A549 (cell line): Measurements from ENCODE around the gene SSBP2. TPM values are rescaled to one million over a fixed set of nuclear protein-coding genes. Genes with fewer than 3 reads are reported as not detected.

ENCODE experiments used
- ATAC-seq, 2 experiments: fragments of 200-7000 bp in 1 of 2; fragments of >200 bp in 1 of 2; cut with Nextera tagmentation in 1 of 2; cut with Tn5 transposase in 1 of 2; 3 replicates each; pipeline versions ENCODE4 v1.8.0 to v1.9.1; 2018 to 2020; ENCODE audit warnings: mild to moderate bottlenecking in 1 of 2, moderate library complexity in 1 of 2
- CTCF ChIA-PET: fragments of 300-600 bp; sonication (Branson Sonifier 250); formaldehyde crosslinking; extraction: SDS; loops from one replicate; lab custom pipeline; 2021; ENCODE audit warnings: antibody characterized with exemption, inconsistent platforms; lab: Yijun Ruan, JAX
- POLR2A ChIA-PET: fragments of 350-600 bp; formaldehyde crosslinking; extraction: SDS; loops from one replicate; lab custom pipeline; 2021; ENCODE audit warnings: antibody characterized with exemption, inconsistent platforms; lab: Yijun Ruan, JAX
- DNase-seq, 2 experiments: peaks; one replicate each; pipeline versions ENCODE4 v3.0.0 to v3.0.0-alpha.2; 2011 to 2016; ENCODE audit warnings: low read depth in 1 of 2, low spot score in 1 of 2
- FAIRE-seq: peaks from 2 replicates; lab custom pipeline; 2011; peaks lifted over from hg19 to GRCh38; lab: Jason Lieb, UNC
- H3K27ac ChIP-seq, 2 experiments: fragments of >200 bp; sonication (Bioruptor Twin); formaldehyde crosslinking; 3 replicates each; pipeline ENCODE4 v1.5.1; 2016 to 2017
- H3K4me1 ChIP-seq: fragments of >200 bp; sonication (Bioruptor Twin); formaldehyde crosslinking; 3 replicates; pipeline ENCODE4 v1.6.1; 2016
- H3K4me2 ChIP-seq: fragments of >200 bp; sonication (Bioruptor Twin); formaldehyde crosslinking; 3 replicates; pipeline ENCODE4 v1.6.1; 2016
- H3K4me3 ChIP-seq: fragments of >200 bp; sonication (Bioruptor Twin); formaldehyde crosslinking; 3 replicates; pipeline ENCODE4 v1.5.1; 2016
- H3K9me3 ChIP-seq: fragments of >200 bp; sonication (Bioruptor Twin); formaldehyde crosslinking; 3 replicates; pipeline ENCODE4 v1.6.1; 2016
- CEBPB ChIP-seq, 2 experiments: fragments of >200 bp in 1 of 2; sonication (Bioruptor Twin) in 1 of 2; formaldehyde crosslinking in 1 of 2; IDR thresholded peaks; 2 replicates each; pipeline ENCODE4 v1.6.1; 2012 to 2016
- CHD2 ChIP-seq: fragments of 150-350 bp; IDR thresholded peaks from 2 replicates; pipeline ENCODE4 v1.6.1; 2014; ENCODE audit warnings: low read length; ENCODE audit not compliant: partially characterized antibody
- ELK1 ChIP-seq: fragments of 150-350 bp; IDR thresholded peaks from 2 replicates; pipeline ENCODE4 v1.6.1; 2014; ENCODE audit warnings: low read depth, mild to moderate bottlenecking, low read length
- FOSB ChIP-seq: fragments of 250-450 bp; sonication (Bioruptor Pico); IDR thresholded peaks from 2 replicates; pipeline ENCODE4 v1.5.0; 2020; ENCODE audit warnings: mild to moderate bottlenecking, moderate library complexity
- FOXS1 ChIP-seq: fragments of 250-450 bp; sonication (Bioruptor Pico); IDR thresholded peaks from 2 replicates; pipeline ENCODE4 v1.5.0; 2020; ENCODE audit warnings: mild to moderate bottlenecking, moderate library complexity
- HEYL ChIP-seq: fragments of 250-450 bp; sonication (Bioruptor Pico); IDR thresholded peaks from 2 replicates; pipeline ENCODE4 v1.8.0; 2021; ENCODE audit warnings: mild to moderate bottlenecking, moderate library complexity
- HOXA7 ChIP-seq: fragments of 250-450 bp; sonication (Bioruptor Pico); IDR thresholded peaks from 2 replicates; pipeline ENCODE4 v1.5.0; 2020; ENCODE audit warnings: mild to moderate bottlenecking, moderate library complexity
- KDM5A ChIP-seq: fragments of 200-600 bp; sonication (generic); IDR thresholded peaks from 2 replicates; pipeline ENCODE4 v1.6.1; 2016; ENCODE audit warnings: antibody characterized with exemption, mild to moderate bottlenecking
- MAX ChIP-seq: IDR thresholded peaks from 2 replicates; pipeline ENCODE4 v1.6.1; 2012
- MYC ChIP-seq: IDR thresholded peaks from 2 replicates; pipeline ENCODE4 v1.6.1; 2012; ENCODE audit warnings: mild to moderate bottlenecking, inconsistent platforms, low read length, improper control_type of control experiment, borderline replicate concordance
- NFE2L2 ChIP-seq: fragments of 150-350 bp; conservative IDR thresholded peaks from 2 replicates; pipeline ENCODE4 v1.6.1; 2014; ENCODE audit warnings: low read length
- PHF8 ChIP-seq: fragments of 200-600 bp; sonication (generic); IDR thresholded peaks from 2 replicates; pipeline ENCODE4 v1.6.1; 2016; ENCODE audit warnings: low read depth, mild to moderate bottlenecking, antibody characterized with exemption, moderate library complexity, borderline replicate concordance
- RCOR1 ChIP-seq: fragments of 150-350 bp; IDR thresholded peaks from 2 replicates; pipeline ENCODE4 v1.6.1; 2014; ENCODE audit warnings: antibody characterized with exemption, low read length, low read depth
- REST ChIP-seq: fragments of 200-600 bp; sonication (generic); IDR thresholded peaks from 2 replicates; pipeline ENCODE4 v1.6.1; 2016; ENCODE audit warnings: antibody characterized with exemption, mild to moderate bottlenecking, moderate library complexity
- RFX5 ChIP-seq: fragments of 450-650 bp; IDR thresholded peaks from 2 replicates; pipeline ENCODE4 v1.7.1; 2014; ENCODE audit warnings: antibody characterized with exemption, mild to moderate bottlenecking, moderate library complexity
- SMC3 ChIP-seq: fragments of >200 bp; sonication (Bioruptor Twin); formaldehyde crosslinking; IDR thresholded peaks from 3 replicates; pipeline ENCODE4 v1.6.1; 2018; ENCODE audit warnings: inconsistent platforms
- ZNF302 ChIP-seq: fragments of 250-450 bp; sonication (Bioruptor Pico); IDR thresholded peaks from 2 replicates; pipeline ENCODE4 v1.9.0; 2021; ENCODE audit warnings: inconsistent platforms, mild to moderate bottlenecking, moderate library complexity
- ZSCAN20 ChIP-seq: fragments of 250-450 bp; sonication (Bioruptor Pico); IDR thresholded peaks from 2 replicates; pipeline ENCODE4 v1.8.0; 2022; ENCODE audit warnings: mild to moderate bottlenecking, moderate library complexity
- WGBS: methylation state at CpG from one replicate; pipeline ENCODE4 v1.1.6; 2017; ENCODE audit errors: missing lambda C conversion rate; 5-methylcytosine and 5-hydroxymethylcytosine counted together
- polyA plus RNA-seq, 4 experiments: library from polyadenylated mRNA; depleted of rRNA in 3 of 4; stranded (reverse); fragments of >200 nt; fragmentation: RNase III in 1 of 4; extraction: RNeasy Plus Mini Kit Qiagen cat#74134 plus additional on column Dnase treatment in 1 of 4; gene quantifications; 2 replicates in 3 of 4; 3 replicates in 1 of 4; pipeline ENCODE4 v1.2.3, GENCODE V29; 2011 to 2017
- TF ChIP-seq, protein P1 (sequence below): fragments of >200 bp; sonication (Bioruptor Twin); formaldehyde crosslinking; IDR thresholded peaks from 3 replicates; pipeline ENCODE4 v1.6.1; 2016
- TF ChIP-seq, protein P2 (sequence below): fragments of >200 bp; sonication (Bioruptor Twin); formaldehyde crosslinking; IDR thresholded peaks from 3 replicates; pipeline ENCODE4 v1.5.1; 2016

Gene SSBP2
- polyA plus RNA-seq, 2 of the 4 experiments (the other 2 are of a cell fraction): 4.5 to 14.2 TPM

GRCh38 chr5:81590498-81591384 is 160.2 kb downstream of the SSBP2 start:
- POLR2A ChIA-PET: no interaction called here
- Histone ChIP-seq H3K4me3 (no peak overlapping the region), H3K4me2 (no peak overlapping the region)
- FAIRE-seq (no peak), ATAC-seq (no peak)
- WGBS: 76% methylated on average over 6 of the region's 6 CpGs
- no peak for TF ChIP-seq MYC
- TF ChIP-seq RFX5: no peak
- no peak for TF ChIP-seq SMC3
- TF ChIP-seq KDM5A: no peak
- TF ChIP-seq, protein P1, sequence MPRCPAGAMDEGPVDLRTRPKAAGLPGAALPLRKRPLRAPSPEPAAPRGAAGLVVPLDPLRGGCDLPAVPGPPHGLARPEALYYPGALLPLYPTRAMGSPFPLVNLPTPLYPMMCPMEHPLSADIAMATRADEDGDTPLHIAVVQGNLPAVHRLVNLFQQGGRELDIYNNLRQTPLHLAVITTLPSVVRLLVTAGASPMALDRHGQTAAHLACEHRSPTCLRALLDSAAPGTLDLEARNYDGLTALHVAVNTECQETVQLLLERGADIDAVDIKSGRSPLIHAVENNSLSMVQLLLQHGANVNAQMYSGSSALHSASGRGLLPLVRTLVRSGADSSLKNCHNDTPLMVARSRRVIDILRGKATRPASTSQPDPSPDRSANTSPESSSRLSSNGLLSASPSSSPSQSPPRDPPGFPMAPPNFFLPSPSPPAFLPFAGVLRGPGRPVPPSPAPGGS: no peak
- no peak for TF ChIP-seq CEBPB (IDR thresholded peaks at IDR 0.05)
- TF ChIP-seq CHD2: no peak
- TF ChIP-seq PHF8: no peak
- no peak for TF ChIP-seq RCOR1
- TF ChIP-seq MAX: no peak
- TF ChIP-seq ELK1: no peak
- TF ChIP-seq, protein P2, sequence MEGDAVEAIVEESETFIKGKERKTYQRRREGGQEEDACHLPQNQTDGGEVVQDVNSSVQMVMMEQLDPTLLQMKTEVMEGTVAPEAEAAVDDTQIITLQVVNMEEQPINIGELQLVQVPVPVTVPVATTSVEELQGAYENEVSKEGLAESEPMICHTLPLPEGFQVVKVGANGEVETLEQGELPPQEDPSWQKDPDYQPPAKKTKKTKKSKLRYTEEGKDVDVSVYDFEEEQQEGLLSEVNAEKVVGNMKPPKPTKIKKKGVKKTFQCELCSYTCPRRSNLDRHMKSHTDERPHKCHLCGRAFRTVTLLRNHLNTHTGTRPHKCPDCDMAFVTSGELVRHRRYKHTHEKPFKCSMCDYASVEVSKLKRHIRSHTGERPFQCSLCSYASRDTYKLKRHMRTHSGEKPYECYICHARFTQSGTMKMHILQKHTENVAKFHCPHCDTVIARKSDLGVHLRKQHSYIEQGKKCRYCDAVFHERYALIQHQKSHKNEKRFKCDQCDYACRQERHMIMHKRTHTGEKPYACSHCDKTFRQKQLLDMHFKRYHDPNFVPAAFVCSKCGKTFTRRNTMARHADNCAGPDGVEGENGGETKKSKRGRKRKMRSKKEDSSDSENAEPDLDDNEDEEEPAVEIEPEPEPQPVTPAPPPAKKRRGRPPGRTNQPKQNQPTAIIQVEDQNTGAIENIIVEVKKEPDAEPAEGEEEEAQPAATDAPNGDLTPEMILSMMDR: no peak
- no peak for TF ChIP-seq FOSB (CRISPR knock-in tag)
- no peak for TF ChIP-seq HEYL (CRISPR knock-in tag)
- TF ChIP-seq ZNF302 (CRISPR knock-in tag): no peak
- TF ChIP-seq NFE2L2: no peak
- TF ChIP-seq FOXS1: no peak
- TF ChIP-seq REST: no peak
- no peak for TF ChIP-seq HOXA7 (CRISPR knock-in tag)
- no peak for TF ChIP-seq ZSCAN20 (CRISPR knock-in tag)
- TF ChIP-seq, all 56 proteins: peak for 0
- CTCF ChIA-PET: no interaction called here
- Histone ChIP-seq H3K27ac (no peak overlapping the region), H3K4me1 (no peaks in the 10 kb centered on the region), H3K9me3 (no peaks in the 10 kb centered on the region)
- no peak for DNase-seq
